ENCODE measurements around the gene MNAT1.

Gene MNAT1

DNA sequence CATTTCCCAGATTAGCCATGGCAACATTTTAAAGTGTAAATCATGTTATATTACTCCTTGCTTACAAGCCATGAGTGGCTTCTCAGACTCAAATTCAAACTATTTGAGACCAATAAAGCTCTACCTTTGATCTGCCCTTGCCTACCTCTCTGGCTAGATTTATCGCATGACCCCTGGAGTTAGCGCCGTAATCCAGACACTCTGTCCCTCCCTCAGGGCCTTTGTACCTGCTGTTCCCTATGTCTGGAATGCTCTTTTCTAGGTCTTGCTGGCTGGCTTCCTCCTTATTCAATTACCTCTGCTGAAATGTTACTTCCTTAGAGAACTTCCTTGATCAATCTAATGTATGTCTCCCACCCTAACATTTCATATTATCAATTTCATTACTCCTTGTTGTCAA, 26.7 kb upstream of the MNAT1 start:
- no peak overlapping the region for H3K4me3 ChIP-seq (ENCODE audit: low read depth, low read length)

DNA sequence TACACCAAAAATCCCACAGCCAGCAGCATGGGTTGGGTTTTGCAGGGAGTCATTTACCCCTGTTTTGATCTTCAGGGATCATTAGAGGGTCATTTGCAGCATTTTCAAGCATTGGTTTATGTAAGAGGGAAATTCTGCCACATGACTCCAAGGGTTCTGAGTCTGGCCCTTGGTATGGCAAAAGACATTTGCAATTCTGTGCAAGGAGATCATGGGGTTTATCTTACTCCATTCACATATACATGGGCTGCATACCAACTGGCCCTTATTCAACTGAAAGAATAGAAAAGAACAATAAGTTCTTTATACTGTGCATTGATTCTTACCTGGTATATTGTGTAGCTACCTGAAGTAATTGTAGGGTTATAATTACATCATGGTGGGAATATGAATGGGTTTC, 24.1 kb upstream of the MNAT1 start:
- no peak overlapping the region for H3K4me3 ChIP-seq (ENCODE audit: low read depth, low read length)
- TF ChIP-seq, protein P1, sequence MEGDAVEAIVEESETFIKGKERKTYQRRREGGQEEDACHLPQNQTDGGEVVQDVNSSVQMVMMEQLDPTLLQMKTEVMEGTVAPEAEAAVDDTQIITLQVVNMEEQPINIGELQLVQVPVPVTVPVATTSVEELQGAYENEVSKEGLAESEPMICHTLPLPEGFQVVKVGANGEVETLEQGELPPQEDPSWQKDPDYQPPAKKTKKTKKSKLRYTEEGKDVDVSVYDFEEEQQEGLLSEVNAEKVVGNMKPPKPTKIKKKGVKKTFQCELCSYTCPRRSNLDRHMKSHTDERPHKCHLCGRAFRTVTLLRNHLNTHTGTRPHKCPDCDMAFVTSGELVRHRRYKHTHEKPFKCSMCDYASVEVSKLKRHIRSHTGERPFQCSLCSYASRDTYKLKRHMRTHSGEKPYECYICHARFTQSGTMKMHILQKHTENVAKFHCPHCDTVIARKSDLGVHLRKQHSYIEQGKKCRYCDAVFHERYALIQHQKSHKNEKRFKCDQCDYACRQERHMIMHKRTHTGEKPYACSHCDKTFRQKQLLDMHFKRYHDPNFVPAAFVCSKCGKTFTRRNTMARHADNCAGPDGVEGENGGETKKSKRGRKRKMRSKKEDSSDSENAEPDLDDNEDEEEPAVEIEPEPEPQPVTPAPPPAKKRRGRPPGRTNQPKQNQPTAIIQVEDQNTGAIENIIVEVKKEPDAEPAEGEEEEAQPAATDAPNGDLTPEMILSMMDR (IDR thresholded peaks at IDR 0.05; ENCODE audit: borderline replicate concordance, insufficient read depth, low read depth, low read length): no peak

More for the DNA sequence above, 26.7 kb upstream of the MNAT1 start:
- TF ChIP-seq, protein P1 (IDR thresholded peaks at IDR 0.05; ENCODE audit: borderline replicate concordance, insufficient read depth, low read depth, low read length): no peak

DNA sequence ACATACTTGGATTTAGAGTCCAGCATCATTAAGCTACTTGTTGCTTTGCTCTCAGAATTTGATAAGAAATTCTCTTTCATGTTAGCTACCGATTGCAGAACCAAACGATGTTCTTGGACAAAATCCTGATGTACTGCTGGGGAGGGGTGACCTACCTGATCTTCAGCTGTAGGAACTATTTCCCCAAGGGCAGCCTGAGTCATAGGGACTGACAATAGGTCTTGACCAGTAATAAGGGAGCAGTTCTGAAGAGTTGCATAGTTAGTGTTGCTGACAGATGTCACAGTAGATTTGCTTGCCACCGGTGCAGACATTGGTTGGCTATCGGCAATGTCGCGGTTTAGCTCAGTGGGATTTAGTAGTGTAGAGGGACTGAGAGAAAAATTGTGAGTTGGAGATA, 21.0 kb upstream of the MNAT1 start:
- TF ChIP-seq, protein P1 (IDR thresholded peaks at IDR 0.05; ENCODE audit: borderline replicate concordance, insufficient read depth, low read depth, low read length): no peak
- H3K4me3 ChIP-seq (ENCODE audit: low read depth, low read length): no peak overlapping the region

DNA sequence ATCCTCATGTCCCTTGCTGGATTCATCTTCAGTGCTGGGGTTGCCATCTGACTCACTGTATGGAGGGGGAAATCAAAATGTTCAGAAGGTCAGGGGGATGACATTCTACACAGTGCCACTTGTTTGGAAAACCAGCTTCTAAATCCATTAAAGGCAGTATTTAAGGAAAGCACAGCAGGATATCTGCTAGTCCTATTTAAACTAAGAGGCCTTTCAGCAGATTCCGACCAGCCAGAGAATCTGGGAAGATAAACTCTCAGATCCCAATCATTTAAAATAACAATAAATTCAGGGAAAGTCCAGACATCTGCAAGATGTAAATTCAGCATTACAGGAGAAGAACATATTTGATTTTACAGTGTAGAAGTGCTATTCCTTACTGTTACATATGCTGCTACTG, 14.2 kb upstream of the MNAT1 start:
- TF ChIP-seq, protein P1 (IDR thresholded peaks at IDR 0.05; ENCODE audit: borderline replicate concordance, insufficient read depth, low read depth, low read length): no peak
- H3K4me3 ChIP-seq (ENCODE audit: low read depth, low read length): no peak overlapping the region

DNA sequence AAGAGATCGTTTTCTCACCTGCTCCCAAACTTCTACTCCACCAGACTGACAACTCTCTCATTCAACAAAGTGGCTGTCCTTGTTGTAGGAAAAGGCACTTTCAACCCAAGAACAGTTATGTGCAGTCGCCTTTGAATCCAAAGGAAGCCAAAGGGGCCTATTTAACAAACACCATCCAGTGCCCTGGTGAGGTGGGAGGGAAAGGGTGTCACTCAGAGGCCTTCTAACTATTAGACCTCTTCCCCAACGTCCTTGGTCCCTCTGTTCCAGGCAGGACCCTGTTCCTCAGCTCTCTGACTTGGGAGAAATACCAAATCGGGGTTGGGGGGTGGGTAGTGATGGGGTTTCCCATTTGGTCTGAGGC, 13.6 kb upstream of the MNAT1 start:
- TF ChIP-seq, protein P1 (IDR thresholded peaks at IDR 0.05; ENCODE audit: borderline replicate concordance, insufficient read depth, low read depth, low read length): no peak
- H3K4me3 ChIP-seq (ENCODE audit: low read depth, low read length): no peak overlapping the region

DNA sequence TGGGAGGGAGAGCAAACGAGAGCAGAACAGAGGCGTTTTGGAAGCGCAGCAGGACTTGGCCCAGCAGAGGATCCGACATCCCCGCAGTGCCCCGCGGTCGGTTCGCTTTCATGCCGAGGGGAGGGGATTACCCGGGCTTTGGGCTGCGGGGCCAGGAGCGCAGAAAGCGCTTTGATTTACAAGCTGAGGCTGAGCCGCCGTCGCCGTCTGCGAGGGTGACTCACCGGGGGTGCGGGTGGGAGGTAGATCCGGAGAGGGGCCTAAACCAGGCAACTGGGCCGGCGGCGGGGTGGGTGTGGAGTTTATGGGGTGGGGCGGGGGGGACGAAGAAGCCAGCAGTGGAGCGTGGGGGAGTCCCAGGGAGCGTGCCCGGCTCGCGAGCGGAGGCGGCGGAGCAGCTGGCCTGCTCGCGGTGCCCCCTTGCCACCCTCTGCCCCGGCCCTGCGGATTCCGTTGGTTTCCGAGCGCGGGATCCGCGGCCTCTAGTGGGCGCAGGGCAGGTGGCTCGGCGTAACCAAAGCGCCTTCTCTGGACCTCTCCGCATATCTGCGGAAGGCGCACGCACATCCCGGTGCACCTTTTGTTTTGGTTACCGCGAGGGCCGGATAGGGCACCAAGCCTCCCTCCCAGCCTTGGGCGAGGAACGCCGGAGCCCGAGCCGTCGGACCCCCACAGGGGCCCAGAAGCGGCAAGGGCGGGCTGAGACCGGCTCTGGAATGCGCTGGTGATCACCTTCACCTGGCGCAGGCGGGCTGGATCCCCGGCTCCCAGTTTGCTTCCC, 13.0 kb upstream of the MNAT1 start:
- no peak overlapping the region for H3K4me3 ChIP-seq (ENCODE audit: low read depth, low read length)
- TF ChIP-seq, protein P1 (IDR thresholded peaks at IDR 0.05; ENCODE audit: borderline replicate concordance, insufficient read depth, low read depth, low read length): peak; percentile 41

DNA sequence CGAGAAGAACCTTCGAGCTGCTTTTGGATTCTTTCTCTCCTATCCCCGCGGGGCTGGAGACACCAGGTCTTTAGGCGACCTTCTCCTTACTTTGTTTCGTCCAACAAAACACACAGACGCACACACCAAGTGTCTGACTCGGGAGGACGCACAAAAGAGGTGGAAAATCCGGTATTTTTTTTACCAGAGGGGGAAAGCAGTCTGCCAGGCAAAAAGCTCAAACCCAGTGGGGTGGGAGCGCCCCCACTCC, 12.5 kb upstream of the MNAT1 start:
- TF ChIP-seq, protein P1 (IDR thresholded peaks at IDR 0.05; ENCODE audit: borderline replicate concordance, insufficient read depth, low read depth, low read length): no peak
- H3K4me3 ChIP-seq (ENCODE audit: low read depth, low read length): no peak overlapping the region
